HG03520 (cell line): Measurements from ENCODE around the gene ADGRD2.

ENCODE experiments used
- ATAC-seq: cut with Tn5 transposase; IDR thresholded peaks from one replicate; pipeline ENCODE4 v1.9.1; 2021; ENCODE audit warnings: mild to moderate bottlenecking, moderate library complexity; ENCODE audit not compliant: unreplicated experiment

The ADGRD2 gene

DNA sequence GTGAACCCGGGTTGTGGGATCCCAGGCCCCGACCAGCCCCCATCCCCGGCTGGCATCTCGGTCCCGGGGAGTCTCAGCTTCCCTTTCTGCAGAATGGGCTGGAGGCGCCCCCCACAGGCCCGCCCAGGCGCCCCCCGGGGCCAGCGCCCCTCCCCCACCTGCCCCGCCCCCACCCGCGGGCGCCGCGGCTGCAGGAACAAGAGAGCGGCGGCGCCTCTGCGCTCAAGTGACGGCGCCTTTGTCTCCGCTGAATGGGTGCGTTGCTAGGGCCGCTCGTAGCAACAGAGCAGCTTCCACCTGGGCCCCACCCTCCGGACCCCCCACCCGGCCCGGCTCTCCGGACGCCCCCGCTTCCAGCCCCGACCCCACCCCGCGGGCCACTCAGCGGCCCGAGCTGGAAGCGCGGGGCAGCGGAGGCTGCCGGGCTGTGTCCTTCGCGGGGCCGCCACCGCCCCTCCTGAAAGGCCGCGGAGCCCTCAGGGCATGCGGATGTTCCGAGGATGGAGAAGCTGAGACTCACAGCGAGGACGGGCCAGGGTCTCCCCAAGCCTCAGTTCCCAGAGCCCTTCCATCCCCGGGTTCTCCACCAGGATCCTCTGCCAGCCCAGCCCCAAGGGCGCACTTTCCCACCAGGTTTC is 27.5 kb downstream of the ADGRD2 start:
- ATAC-seq = no peak

DNA sequence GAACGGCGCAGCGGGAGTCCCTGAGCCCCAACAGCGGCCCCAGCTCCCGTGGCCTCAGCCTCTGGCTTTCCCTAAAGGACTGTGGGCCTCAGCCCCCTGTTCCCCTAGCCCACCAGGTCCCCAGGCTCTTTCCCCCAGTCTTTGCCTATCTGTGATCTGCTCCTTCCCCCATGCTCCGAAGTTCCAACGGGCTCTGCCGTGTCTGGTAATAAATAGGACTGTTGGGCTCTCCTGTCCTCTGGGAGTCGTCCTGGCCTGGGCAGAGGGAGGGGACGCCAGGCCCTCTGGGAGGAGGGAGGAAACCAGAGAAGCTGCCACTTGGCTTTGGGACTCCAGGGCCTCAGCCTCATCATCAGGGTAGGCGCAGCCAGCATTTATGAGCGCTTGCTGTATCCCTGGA is 28.1 kb downstream of the ADGRD2 start:
- no peak for ATAC-seq

DNA sequence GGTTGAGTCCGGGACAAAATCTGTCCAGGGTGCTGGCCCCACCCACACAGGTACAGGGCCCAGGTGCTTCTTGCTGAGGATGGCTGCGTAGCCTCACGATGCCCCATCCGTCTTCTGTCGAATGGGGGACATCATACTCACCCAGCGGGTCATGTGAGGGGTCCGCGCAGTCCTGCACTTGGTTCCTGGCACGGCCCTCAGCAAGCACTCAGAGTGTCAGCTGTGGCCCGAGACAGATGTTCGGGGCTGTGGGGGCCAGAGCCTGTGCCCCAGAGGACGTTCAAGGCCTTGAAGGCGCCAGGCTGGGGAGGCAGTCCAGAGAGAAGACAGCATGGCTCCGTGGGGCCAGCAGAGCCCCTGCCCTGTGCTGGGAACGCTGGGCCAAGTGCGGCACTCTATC is 29.1 kb downstream of the ADGRD2 start:
- ATAC-seq = no peak

DNA sequence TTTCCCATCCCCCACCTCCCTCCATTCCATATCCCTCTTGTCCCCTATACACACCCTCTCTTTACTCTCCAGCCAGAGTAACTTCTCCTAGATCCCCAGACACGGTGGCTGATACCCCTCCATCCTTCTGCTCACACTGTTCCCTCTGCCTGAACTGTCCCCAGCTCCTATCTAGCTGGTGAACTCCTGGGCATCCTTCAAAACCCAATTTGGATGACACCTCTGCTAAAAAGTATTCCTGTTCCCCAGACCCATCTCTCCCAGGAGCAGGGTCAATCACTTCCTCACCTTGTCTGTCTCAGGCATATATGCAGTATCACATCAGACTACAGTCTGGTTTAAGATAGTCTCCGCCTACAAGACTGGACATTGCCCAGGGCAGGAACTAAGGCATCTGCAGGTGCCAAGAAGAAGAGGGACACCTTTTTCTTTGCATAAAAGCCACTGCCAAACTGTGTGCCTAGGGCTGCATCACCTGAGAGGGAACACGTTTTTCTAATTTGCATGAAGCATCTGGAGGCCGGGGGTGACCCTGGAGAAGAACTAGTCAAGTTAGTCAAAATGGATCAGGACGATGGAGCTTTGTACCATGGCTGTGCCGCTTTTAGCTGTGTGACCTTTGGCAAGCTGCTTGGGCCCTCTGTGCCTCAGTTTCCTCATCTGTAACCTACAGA is 29.8 kb downstream of the ADGRD2 start:
- ATAC-seq = no peak

DNA sequence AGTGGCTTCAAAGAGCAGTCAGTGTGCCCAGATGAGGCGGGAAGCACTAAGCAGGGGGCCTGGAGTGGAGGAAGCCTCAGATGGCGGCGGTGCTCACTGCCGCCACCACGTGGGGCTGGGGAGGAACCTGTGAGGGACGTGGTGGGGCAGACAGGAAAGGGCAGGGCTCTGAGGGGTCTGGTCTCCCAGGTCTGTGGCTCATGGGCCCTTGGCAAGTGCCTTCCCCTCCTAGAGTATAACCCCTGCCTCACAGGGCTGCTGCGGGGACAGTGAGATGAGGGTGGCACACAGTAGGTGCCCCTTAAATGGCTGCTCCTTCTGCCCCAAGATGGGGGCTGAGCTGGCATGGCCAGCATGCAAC is 30.4 kb downstream of the ADGRD2 start:
- ATAC-seq = no peak

DNA sequence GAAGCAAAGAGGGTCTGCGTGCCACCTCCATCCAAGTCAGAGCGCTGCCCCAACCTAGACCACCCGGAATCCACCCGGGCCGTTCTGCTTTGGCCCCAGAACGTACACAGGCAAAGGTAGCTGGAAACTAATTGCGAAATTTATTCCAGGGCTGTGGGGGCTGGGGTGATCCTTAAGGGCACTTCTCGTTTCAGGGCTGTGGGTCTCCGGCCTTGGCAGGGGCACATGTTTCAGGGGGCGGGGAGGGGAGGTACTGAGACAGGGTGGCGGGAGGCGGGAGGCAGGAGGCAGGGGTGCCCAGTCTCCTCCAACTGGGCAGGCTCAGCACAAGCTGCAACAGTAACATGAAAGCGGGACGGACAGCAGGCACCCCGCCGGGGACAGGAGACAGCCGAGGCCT is 30.9 kb downstream of the ADGRD2 start:
- ATAC-seq = no peak

DNA sequence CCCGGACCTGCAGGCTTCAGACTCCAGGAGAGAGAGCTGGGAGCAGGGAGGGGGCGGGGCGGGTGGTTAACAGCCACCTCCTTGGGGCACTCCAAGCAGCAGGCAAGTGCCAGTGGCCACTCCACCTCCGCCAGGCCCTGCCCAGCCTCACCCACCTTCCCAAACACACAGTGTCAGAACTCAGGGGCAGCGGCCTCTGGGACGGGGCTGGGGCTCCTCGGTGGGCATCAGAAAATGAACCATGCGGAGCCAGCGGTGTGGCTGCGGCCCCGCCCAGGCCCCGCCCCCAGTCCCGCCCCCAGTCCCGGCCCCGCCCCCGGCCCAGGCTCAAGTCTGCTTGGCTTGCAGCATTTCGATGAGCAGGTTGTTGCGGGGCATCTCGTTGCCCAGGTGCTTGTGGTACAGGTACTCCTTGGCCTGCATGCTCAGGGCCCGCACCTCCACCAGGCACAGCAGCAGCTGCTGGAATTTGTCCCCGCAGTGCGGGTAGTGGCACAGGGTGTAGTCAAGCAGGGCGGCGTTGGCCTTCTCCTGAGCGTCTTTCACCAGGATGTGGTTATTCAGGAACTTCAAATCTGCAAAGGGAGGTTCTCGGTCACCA is 32.3 kb downstream of the ADGRD2 start:
- ATAC-seq = no peak

DNA sequence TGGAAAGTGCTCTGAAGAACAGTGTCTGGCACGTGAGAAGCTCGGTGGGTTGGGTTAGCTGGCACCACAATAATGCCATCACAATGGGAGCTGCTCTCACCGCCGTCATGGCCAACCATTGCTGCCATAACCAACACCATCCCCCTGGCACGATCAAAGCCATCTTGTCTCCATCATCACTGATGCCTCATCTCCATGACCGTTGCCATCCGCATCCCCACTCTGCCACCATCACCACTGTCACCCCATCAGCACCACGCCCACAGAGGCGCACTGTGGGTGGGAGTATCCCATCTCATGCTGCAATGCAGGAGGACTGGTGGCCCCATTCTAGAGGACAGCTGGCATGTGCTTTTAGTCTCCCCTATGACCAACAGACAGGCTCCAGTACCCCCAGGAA is 33.2 kb downstream of the ADGRD2 start:
- no peak for ATAC-seq

DNA sequence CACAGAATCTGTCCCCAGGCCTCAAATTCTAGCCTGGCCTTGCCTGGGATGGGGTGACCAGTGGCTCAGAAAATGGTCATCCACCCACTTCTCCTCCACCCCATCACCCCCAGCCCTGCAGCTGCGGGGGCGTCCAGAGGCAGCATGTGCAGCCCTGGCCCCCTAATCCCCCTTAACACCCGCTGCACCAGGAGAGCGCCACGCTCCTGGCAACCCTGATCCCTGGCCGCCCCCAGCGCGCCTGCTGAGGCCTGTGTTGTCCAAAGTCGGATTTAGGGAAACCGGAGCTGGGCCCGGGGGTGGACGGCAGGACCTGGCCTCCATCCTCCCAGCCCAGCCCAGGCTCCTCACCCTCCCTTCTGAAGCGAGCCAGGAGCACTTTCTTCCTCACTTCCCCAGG is 35.0 kb downstream of the ADGRD2 start:
- ATAC-seq = no peak

DNA sequence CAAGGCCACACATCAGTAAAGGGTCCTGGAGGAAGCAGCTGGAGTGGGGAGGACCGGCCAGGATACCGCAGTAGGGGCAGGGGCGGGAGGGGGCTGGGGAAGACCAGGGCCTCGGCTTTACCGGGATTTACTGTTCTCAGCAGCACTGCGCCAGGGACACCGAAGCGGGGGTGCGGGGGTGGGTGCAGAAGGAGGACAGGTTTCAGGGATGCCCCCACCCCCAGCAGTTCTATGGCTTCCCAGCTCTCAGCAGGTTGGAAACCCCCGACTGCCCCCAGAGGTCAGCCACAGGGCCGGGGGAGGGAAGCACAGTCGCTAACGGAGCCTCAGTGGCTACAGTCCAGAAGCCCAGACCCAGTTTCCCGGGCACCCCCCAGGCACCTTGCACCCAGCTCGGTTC is 35.7 kb downstream of the ADGRD2 start:
- no peak for ATAC-seq

DNA sequence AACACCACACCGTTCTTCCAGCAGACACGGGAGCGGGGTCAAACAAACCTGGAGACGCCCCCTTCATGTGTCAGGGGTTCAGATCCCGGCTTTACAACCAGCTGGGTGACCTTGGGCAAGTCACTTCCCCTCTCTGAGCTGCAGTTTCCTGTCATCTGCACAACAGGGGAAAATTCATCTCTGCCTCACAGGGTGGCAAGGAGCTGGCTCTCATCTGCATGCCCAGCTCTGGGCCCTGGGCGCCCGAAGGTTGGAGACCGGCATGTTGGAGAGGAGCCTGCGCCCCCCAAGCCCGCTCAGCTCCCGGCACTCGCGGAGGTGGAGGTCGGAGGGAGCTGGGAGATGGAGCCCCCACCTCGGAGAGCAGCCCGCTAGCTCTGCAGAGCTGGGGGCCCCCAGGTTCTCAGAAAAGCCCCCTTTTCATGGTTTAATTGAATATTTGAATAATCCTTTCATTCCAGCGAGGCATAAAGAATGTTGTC is 36.6 kb downstream of the ADGRD2 start:
- no peak for ATAC-seq

DNA sequence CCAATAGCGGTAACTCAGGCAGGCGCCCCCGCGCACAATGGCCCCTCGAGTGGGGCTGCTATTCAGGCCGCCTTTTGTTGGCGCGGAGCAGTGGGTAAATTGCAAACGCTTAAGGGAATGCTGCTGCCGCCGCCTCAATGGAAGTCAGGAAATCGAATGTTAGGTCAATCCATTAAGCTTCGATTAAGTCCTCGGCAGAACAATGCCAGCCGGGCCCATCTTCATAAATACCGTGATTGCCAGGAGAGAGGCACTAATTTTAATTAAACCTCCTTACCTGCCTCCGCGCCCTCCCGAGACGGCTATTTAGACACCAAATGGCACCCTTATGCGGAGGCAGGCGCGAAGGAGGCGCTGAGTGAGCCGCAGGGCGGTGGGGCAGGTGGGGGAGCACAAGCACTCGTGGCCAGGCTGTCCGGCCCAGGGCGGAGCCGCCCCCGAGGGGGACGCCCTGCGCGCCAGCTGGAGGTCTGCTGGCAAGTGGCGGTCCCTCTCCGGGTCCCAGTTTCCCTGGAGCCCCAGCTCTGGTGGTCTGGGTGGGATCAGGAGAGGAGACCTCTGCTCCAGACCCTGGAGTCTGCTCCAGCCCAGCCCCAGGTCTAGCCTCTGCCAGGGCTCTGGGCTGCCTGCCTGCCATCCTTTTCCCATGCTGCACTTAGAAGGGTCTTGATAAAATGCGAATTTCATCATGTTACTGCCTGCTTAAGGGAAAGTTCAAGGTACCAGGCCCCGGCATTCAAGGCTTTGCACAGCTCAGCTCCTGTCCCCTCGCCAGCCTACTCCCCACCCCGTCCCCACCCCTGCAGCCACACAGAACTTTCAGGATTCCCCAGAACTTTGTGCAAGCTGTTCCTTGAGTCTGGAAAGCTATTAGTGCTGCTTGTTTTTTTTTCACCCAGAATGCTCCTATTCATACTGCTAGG is 37.3 kb downstream of the ADGRD2 start:
- no peak for ATAC-seq

DNA sequence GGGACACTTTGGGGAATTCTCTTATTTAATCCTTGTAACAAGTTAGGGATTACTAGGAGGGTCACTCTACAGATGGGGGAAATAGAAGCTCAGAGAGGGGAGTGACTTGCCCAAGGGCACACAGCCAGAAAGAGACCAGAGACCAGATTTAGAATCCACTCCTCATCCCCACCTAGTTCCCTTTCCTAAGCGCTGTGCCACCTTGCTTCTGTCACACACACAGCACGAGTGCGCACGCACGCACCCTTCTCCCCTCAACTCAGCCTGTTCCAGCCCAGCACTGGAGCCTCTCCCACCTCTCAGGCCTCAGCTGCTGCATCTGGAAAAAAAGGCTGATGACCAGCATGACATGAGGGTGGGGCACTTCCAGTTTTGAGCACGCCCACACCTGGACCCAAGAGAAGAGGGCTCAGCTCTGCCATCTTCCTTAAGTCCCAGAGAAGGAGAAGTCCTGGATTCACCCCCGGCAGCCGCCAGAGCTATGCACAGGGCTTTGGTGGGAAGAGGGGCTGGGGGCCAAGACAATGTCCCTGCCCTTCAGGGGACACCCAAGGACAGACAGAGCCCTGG is 38.5 kb downstream of the ADGRD2 start:
- ATAC-seq = no peak

DNA sequence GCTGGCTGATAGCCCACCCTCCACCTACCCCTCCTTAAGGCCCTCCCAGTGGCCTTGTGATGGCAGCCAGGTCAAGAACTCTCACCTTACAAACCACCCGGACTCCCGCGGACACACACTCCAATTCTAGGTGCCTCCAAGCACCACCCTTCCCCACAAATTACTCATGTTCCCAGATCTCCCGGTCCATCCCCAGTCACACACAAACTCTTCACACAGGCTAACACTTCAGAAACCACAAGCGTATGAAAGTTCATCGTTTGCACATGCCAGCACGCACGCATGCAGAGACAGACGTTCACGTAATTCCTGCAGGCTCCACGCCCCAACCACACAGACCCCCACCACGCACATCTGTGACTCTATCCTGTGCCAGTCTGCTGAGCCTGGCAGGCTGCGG is 39.0 kb downstream of the ADGRD2 start:
- ATAC-seq = no peak

DNA sequence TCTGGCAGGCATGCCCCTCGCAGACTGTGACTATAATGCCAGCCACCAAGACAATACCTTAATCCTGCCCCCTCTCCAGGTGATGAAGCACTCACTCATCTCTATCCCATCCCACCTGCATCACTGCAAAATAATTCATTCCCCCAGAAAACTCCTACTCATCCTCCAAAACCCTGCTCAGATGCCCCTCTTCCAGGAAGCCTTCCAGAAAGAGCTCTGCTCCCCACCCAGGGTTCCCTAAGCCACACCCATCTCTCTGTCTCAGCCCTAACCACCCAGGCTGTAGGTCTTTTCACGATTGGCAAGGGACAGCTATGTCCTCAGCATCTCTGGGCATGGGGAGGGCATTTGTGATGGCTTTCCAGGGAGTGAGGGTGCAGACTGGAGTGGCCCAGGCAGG is 39.8 kb downstream of the ADGRD2 start:
- ATAC-seq = no peak

DNA sequence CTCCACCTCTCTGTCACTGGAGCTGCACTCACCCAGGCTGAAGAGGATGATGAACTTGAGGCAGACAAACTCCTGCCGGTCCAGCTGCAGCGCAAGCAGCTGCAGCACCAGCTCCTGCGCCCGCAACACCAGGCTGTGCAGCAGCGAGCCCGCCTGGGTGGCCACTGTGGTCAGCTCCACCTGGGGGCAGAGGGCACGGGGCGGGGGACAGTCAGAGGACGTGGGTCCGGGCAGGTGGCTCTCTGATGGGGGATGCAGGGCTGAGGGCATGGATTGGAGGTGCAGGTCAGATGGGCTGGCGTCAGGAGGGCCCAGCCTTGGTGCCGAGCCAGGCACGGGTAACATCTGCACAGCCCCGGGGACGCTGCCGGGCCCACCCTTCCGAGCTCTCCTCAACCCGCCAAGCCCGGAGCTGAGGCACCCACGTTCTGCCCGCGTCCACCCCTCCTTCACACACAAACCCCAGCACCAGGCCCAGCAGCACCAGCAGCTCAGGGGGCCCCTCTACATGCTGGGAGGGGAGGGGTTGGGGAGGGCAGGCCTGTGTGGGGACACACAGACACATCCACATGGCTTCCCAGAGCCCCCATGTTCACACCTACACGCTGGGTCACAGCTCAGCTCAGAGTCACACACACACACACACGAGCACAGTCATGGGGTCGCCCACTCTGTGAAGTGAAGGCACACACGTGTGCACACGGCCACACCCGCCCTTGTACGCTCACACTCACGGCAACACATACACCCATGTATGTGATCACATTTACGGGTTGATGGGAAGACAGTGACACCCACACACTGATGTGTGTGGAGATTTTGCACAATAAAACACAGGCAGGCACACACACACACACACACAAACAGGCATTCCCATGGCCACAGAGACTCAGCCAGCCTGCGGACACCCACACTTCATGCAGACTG is 41.1 kb downstream of the ADGRD2 start:
- ATAC-seq = no peak

DNA sequence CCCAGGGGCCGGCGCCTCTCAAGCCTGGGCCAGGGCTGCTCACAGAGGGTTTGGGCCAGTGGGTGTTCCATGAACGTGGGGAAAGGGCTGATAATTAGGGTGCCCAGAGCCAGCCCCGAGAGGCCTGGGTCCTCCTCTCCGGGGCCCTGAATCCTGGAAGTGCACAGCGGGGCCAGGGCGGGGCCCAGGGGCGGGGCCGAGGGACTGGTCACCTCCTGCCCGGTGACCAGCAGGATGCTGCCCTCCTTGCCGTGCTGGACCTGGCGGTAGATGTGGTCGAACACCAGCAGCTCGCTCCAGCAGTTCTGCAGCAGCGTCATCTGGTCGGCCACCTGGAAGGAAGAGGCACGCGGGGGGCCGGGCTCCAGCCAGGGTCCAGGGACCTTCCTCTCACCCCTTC is 42.6 kb downstream of the ADGRD2 start:
- no peak for ATAC-seq

DNA sequence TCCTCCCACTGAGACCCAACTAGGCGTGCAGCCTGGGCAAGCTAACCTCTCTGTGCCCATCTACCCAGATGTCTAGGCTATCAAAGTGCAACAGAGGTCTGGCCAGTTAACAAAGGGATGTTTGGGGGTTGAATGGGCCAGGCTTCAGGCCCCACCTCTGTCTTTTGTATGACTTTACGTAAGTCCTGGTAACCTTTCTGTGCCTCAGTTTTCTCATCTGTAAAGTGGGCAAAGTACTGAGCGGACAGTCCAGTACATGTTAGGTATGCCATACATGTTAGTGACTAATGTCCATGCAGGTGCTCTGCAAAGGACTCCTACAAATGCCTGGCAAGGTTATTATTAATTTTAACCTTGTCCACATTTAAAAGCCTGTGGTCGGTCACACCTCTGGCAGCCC is 43.0 kb downstream of the ADGRD2 start:
- ATAC-seq = no peak

DNA sequence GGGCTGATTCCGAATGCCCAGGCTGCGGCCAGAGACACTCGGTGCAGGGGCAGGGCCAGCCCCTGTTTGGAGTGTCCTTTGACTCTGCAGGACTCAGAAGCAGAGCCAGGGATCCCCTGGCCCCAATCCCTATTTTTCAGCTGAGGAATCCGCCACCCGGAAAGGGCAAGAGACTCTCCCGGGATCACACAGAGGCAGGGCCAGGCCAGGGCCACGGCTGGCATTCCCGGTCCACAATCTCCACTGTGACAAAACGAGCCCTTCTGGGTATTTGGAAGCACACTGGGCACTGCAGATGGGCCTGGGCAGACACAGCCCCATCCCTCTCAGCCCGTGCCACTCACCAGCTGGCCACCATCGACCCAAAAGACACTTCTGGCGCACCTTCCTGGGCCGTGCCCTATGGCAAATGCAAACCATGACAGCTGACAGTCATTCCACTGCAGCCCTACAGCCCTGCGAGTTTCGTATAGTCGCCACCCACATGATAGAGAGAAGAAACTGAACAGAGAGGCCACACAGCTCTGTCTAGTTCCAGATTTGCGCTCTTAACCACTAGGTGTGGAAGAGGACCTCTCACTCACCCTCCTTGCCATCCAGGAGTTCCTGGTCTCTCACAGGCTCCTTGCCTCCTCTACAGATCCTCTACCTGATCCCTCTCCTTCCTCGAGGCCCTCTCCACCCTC is 43.7 kb downstream of the ADGRD2 start:
- no peak for ATAC-seq
